Stimulated activated CD4-positive, alpha-beta T cell treated with anti-CD3 and anti-CD28 coated beads, Interleukin-4, amount 100 ng/mL, for 24 hours (primary cell): ENCODE data around the gene SLC6A19.

ENCODE experiments used
- DNase-seq: peaks from one replicate; pipeline ENCODE4 v3.0.0-alpha.2; 2020

SLC6A19 gene

DNA sequence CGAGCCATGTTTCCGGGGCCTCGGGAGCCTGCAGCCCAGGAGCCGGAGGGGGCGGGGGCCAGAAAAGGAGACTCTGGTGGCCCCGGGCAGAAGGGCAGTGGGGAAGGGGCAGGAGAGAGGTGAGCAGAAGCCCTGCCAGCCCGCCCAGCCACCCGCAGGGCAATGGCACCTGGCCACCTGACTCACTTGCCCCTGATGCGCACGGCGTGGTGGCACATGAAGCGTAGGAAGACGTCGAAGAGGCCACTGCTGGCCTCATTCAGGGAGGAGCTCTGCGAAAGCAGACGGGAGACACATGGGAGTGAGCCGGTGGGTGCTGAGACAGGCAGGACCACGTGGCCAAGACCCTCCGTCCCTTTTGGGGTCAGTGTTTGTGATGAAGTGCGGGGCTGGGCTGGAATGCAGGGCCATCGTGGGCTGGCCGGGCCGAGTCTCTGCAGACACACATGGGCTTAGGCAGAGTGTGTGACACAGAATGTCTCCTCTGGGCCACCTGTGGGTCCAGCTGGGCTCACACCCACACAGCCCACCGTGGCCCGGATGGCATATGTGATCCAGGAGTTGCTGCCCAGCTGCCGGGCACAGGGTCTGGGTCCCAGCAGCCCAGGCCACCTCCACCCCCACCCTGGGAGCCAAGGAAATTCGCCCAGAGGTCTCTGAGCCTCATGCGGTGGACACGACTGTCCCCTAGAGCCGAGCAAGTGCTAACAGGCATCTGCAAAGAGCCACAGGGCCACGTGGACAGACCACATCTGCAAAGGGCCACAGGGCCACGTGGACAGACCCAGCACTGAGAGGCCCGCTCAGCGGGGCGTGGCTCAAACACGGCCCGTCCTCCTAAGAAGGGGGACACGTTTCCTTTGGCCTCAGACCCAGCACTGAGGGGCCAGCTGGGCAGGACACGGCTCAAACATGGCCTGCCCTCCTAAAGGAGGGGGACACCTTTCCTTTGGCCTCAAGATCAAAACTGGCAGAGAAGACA is 69.8 kb downstream of the SLC6A19 start:
- no peak for DNase-seq

GRCh38 chr5:1272201-1272600 is 70.8 kb downstream of the SLC6A19 start:
- no peak for DNase-seq

DNA sequence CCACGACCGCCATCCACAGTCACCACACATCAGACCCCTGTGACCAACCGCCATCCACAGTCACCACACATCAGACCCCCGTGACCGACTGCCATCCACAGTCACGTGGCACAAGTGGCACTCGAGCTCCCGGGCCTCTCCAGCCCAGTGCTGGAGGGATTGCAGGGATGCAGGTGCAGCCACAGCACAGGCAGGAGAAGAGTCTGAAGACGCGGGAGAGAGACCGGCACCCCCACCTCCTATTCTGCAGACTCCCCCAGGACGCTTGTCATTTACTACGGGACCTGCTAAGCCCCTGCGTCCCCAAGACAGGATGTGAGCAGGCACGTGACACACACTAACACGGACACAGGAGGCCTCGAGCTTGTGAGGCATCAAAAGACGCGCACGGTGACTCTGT is 72.3 kb downstream of the SLC6A19 start:
- no peak for DNase-seq

GRCh38 chr5:1274471-1274870 is 73.1 kb downstream of the SLC6A19 start:
- no peak for DNase-seq
